H1 (cell line): ENCODE data around the gene TBR1. TPM values are rescaled to one million over a fixed set of nuclear protein-coding genes. Genes with fewer than 3 reads are reported as not detected.

Experiments used
- CTCF ChIA-PET: fragments of 300-600 bp; sonication (Branson Sonifier 250); formaldehyde crosslinking; loops from one replicate; lab custom pipeline; 2021; ENCODE audit not compliant: partially characterized antibody; lab: Charles Lee
- POLR2A ChIA-PET: fragments of 300-600 bp; sonication (Branson Sonifier 250); formaldehyde crosslinking; loops from one replicate; lab custom pipeline; 2021; ENCODE audit warnings: inconsistent platforms; ENCODE audit not compliant: partially characterized antibody; lab: Charles Lee
- DNase-seq, 2 experiments: peaks; one replicate each; pipeline versions ENCODE4 v3.0.0 to v3.0.0-alpha.2; 2010 to 2022; ENCODE audit warnings: low spot score in 2 of 2, low read depth in 1 of 2, mixed read lengths in 1 of 2
- FAIRE-seq: peaks from 2 replicates; lab custom pipeline; 2011; peaks lifted over from hg19 to GRCh38; lab: Jason Lieb, UNC
- H2AFZ ChIP-seq: 2 replicates; pipeline ENCODE4 v1.8.1; 2012; ENCODE audit warnings: low read length, inconsistent platforms
- H2AK5ac ChIP-seq: 2 replicates; pipeline ENCODE4 v1.6.1; 2013; ENCODE audit warnings: low read depth, low read length
- H2BK120ac ChIP-seq: replicated peaks from 2 replicates; pipeline ENCODE3; 2013; ENCODE audit warnings: low read depth, low read length, inconsistent platforms
- H2BK12ac ChIP-seq: 2 replicates; pipeline ENCODE4 v1.6.1; 2013; ENCODE audit warnings: low read depth, low read length
- H2BK15ac ChIP-seq: 2 replicates; pipeline ENCODE4 v1.6.1; 2013; ENCODE audit warnings: low read length
- H2BK20ac ChIP-seq: 2 replicates; pipeline ENCODE4 v1.6.1; 2013; ENCODE audit warnings: low read length
- H2BK5ac ChIP-seq: 2 replicates; pipeline ENCODE4 v1.6.1; 2013; ENCODE audit warnings: low read depth, low read length
- H3K14ac ChIP-seq: 2 replicates; pipeline ENCODE4 v1.6.1; 2013; ENCODE audit warnings: inconsistent platforms; ENCODE audit not compliant: insufficient read length
- H3K18ac ChIP-seq: 2 replicates; pipeline ENCODE4 v1.6.1; 2013; ENCODE audit warnings: low read length; ENCODE audit errors: extremely low read depth
- H3K23ac ChIP-seq: 2 replicates; pipeline ENCODE4 v1.6.1; 2013; ENCODE audit warnings: inconsistent platforms; ENCODE audit not compliant: insufficient read length
- H3K23me2 ChIP-seq: 2 replicates; pipeline ENCODE4 v1.6.1; 2013; ENCODE audit warnings: low read depth, low read length
- H3K27ac ChIP-seq: 2 replicates; pipeline ENCODE4 v1.6.1; 2011; ENCODE audit warnings: low read depth, low read length, inconsistent platforms
- H3K27me3 ChIP-seq, 4 experiments: replicated peaks in 1 of 4; 1 replicate in 1 of 4; 2 replicates in 3 of 4; pipeline versions ENCODE4 v1.6.1 to v1.8.1; 2011 to 2013; ENCODE audit warnings: low read length in 3 of 4, mild to moderate bottlenecking in 3 of 4, inconsistent platforms in 2 of 4, mixed read lengths in 2 of 4, moderate library complexity in 1 of 4; ENCODE audit not compliant: control insufficient read depth in 3 of 4, insufficient read depth in 3 of 4; ENCODE audit errors: extremely low read depth in 1 of 4
- H3K36me3 ChIP-seq, 4 experiments: 2 replicates each; pipeline versions ENCODE4 v1.6.1 to v1.8.1; 2011 to 2013; ENCODE audit warnings: mild to moderate bottlenecking in 4 of 4, low read length in 3 of 4, moderate library complexity in 2 of 4, control low read depth in 1 of 4, inconsistent platforms in 1 of 4; ENCODE audit not compliant: insufficient read depth in 4 of 4, control insufficient read depth in 2 of 4
- H3K4ac ChIP-seq: replicated peaks from 2 replicates; pipeline ENCODE3; 2013; ENCODE audit warnings: low read length, low read depth, mixed read lengths, inconsistent platforms; ENCODE audit not compliant: insufficient read length
- H3K4me1 ChIP-seq, 4 experiments: replicated peaks in 1 of 4; 1 replicate in 1 of 4; 2 replicates in 3 of 4; pipeline versions ENCODE4 v1.6.1 to v1.8.1; 2011 to 2013; ENCODE audit warnings: low read length in 3 of 4, inconsistent platforms in 2 of 4, mixed read lengths in 1 of 4; ENCODE audit not compliant: insufficient read depth in 4 of 4, control insufficient read depth in 3 of 4
- H3K4me2 ChIP-seq, 2 experiments: 2 replicates each; pipeline versions ENCODE4 v1.6.1 to v1.8.1; 2011 to 2013; ENCODE audit warnings: low read depth in 2 of 2, low read length in 2 of 2, control low read depth in 1 of 2, inconsistent platforms in 1 of 2, mild to moderate bottlenecking in 1 of 2; ENCODE audit not compliant: insufficient read depth in 1 of 2
- H3K4me3 ChIP-seq, 4 experiments: fragments of 200-600, 300-600 bp in 1 of 4; sonication (generic), shearing (Covaris generic), sonication (Bioruptor Twin) in 1 of 4; 2 replicates each; pipeline versions ENCODE4 v1.5.1 to v1.8.1; 2011 to 2016; ENCODE audit warnings: low read length in 4 of 4, low read depth in 3 of 4, control low read depth in 2 of 4, inconsistent platforms in 2 of 4, mild to moderate bottlenecking in 2 of 4, mixed read lengths in 1 of 4, moderate library complexity in 1 of 4; ENCODE audit not compliant: insufficient read depth in 2 of 4; ENCODE audit errors: extremely low read depth in 1 of 4
- H3K56ac ChIP-seq: replicated peaks from 2 replicates; pipeline ENCODE3; 2013; ENCODE audit warnings: low read depth, mild to moderate bottlenecking, mixed read lengths, low read length, inconsistent platforms; ENCODE audit not compliant: insufficient read length
- H3K79me1 ChIP-seq: 2 replicates; pipeline ENCODE4 v1.6.1; 2013; ENCODE audit warnings: low read depth, low read length, control low read depth
- H3K79me2 ChIP-seq, 2 experiments: 2 replicates each; pipeline versions ENCODE4 v1.6.1 to v1.8.1; 2012 to 2013; ENCODE audit warnings: low read length in 2 of 2, mild to moderate bottlenecking in 2 of 2, inconsistent platforms in 1 of 2; ENCODE audit not compliant: insufficient read depth in 2 of 2, control insufficient read depth in 1 of 2
- H3K9ac ChIP-seq, 4 experiments: replicated peaks in 1 of 4; 1 replicate in 1 of 4; 2 replicates in 3 of 4; pipeline versions ENCODE4 v1.6.1 to v1.8.1; 2011 to 2013; ENCODE audit warnings: low read depth in 3 of 4, low read length in 3 of 4, control low read depth in 2 of 4, mild to moderate bottlenecking in 2 of 4, moderate library complexity in 2 of 4, inconsistent platforms in 1 of 4; ENCODE audit errors: extremely low read depth in 1 of 4
- H3K9me3 ChIP-seq, 2 experiments: 2 replicates each; pipeline versions ENCODE4 v1.6.1 to v1.8.1; 2012 to 2013; ENCODE audit warnings: mild to moderate bottlenecking in 2 of 2, moderate library complexity in 2 of 2, control low read depth in 1 of 2, inconsistent platforms in 1 of 2, low read depth in 1 of 2, low read length in 1 of 2, mixed read lengths in 1 of 2; ENCODE audit not compliant: insufficient read depth in 2 of 2
- H4K20me1 ChIP-seq, 2 experiments: replicated peaks in 1 of 2; 2 replicates each; pipeline versions ENCODE3 to v1.8.1; 2011 to 2013; ENCODE audit warnings: inconsistent platforms in 2 of 2, low read length in 2 of 2, mild to moderate bottlenecking in 1 of 2; ENCODE audit not compliant: insufficient read depth in 2 of 2, control insufficient read depth in 1 of 2
- H4K5ac ChIP-seq: 2 replicates; pipeline ENCODE4 v1.6.1; 2013; ENCODE audit warnings: low read length, low read depth, mixed read lengths, inconsistent platforms; ENCODE audit not compliant: insufficient read length
- H4K8ac ChIP-seq: 2 replicates; pipeline ENCODE4 v1.8.0; 2013; ENCODE audit warnings: mild to moderate bottlenecking, moderate library complexity, low read length, inconsistent platforms; ENCODE audit not compliant: insufficient read depth; ENCODE audit errors: extremely low read depth
- H4K91ac ChIP-seq: replicated peaks from 2 replicates; pipeline ENCODE3; 2013; ENCODE audit warnings: low read length, mixed read lengths, inconsistent platforms; ENCODE audit not compliant: insufficient read length
- ASH2L ChIP-seq: fragments of 200-600, 300-600 bp; sonication (generic); IDR thresholded peaks from one replicate; pipeline ENCODE4 v1.7.1; 2017; ENCODE audit warnings: low read length
- GABPA ChIP-seq: IDR thresholded peaks from 2 replicates; pipeline ENCODE4 v1.6.1; 2011; ENCODE audit warnings: mild to moderate bottlenecking, low read length, moderate library complexity, borderline replicate concordance; ENCODE audit not compliant: insufficient read depth
- JUN ChIP-seq: IDR thresholded peaks from 2 replicates; pipeline ENCODE4 v1.6.1; 2011; ENCODE audit warnings: low read depth, mild to moderate bottlenecking, improper control_type of control experiment, low read length
- MAFK ChIP-seq: IDR thresholded peaks from 2 replicates; pipeline ENCODE4 v1.6.1; 2012; ENCODE audit warnings: low read depth, mild to moderate bottlenecking, improper control_type of control experiment, low read length
- WGBS, 2 experiments: shearing (Covaris generic) in 1 of 2; methylation state at CpG; one replicate each; pipeline versions ENCODE4 v1.1.6 to v1.1.7; 2013 to 2015; ENCODE audit warnings: low lambda C conversion rate in 2 of 2, mixed read lengths in 2 of 2, inconsistent platforms in 1 of 2, low coverage in 1 of 2, missing lambda C conversion rate in 1 of 2; ENCODE audit not compliant: insufficient replicate concordance in 2 of 2, insufficient coverage in 1 of 2, insufficient read length in 1 of 2; ENCODE audit errors: extremely low coverage in 1 of 2, missing lambda C conversion rate in 1 of 2; 5-methylcytosine and 5-hydroxymethylcytosine counted together
- polyA plus RNA-seq, 7 experiments: library from polyadenylated mRNA; depleted of rRNA in 3 of 7; stranded (reverse) in 5 of 7; unstranded in 2 of 7; fragments of >200 nt in 5 of 7; fragments of 200-250 nt in 2 of 7; gene quantifications; 1 replicate in 5 of 7; 2 replicates in 1 of 7; 4 replicates in 1 of 7; pipeline versions ENCODE4 v1.2.1 to v1.2.3, GENCODE V29; 2011 to 2013; ENCODE audit warnings: missing spikeins in 2 of 7, mixed read lengths in 2 of 7
- total RNA-seq: library from RNA; stranded (reverse); fragmentation: NEBNext Ultra II Directional; extraction: Animal tissue kit (Norgen Biotek cat#: 25700); gene quantifications from 2 replicates; pipeline ENCODE4 v1.2.1, GENCODE V29; 2021

TBR1 gene
- total and polyA plus RNA-seq, 2 of the 8 experiments (the other 6 are each of a cell fraction or from before 2014, with no cell fraction given): not detected

GRCh38 chr2:161409308-161409907, 6.7 kb upstream of the TBR1 start:
- Histone ChIP-seq H3K4ac (no peak overlapping the region), H2BK5ac (no peak overlapping the region), H2AFZ (no peak overlapping the region), H4K91ac (no peak overlapping the region), H4K8ac (no peak overlapping the region; the same call in 1 of the 2 replicates), H2BK20ac (no peak overlapping the region), H3K79me1 (no peaks in the 10 kb centered on the region), H3K23ac (no peak overlapping the region), H4K5ac (no peak overlapping the region), H2BK12ac (no peak overlapping the region), H3K79me2 (no peaks in the 10 kb centered on the region), H2BK15ac (no peak overlapping the region), H3K23me2 (peaks cover 6% of the 10 kb centered on the region; the same call in 1 of the 2 replicates), H3K18ac (no peak overlapping the region), H3K27ac (no peak overlapping the region), H2BK120ac (no peak overlapping the region)
- WGBS, 2 experiments: 75% methylated on average over 1 of the region's 1 CpG; no CpG with 5 or more reads in 1 of the 2 experiments
- no peak for DNase-seq
- CTCF ChIA-PET: no interaction called here
- no peak for TF ChIP-seq JUN
- no peak for TF ChIP-seq MAFK
- TF ChIP-seq ASH2L: no peak
- no peak for TF ChIP-seq GABPA
- TF ChIP-seq, all 59 proteins: peak for 0
- peaks cover 0 to 16% (median 12%) of the 10 kb centered on the region in 4 experiments; a peak in 5 of 7 replicates for H3K27me3 ChIP-seq
- H4K20me1 ChIP-seq: peaks cover 2 to 3% of the 10 kb centered on the region in 2 experiments
- no peak overlapping the region for H3K56ac ChIP-seq
- POLR2A ChIA-PET: no interaction called here
- peaks cover 0 to 8% (median 1%) of the 10 kb centered on the region in 4 experiments; a peak in 2 of 8 replicates for H3K36me3 ChIP-seq
- no peak for FAIRE-seq
- no peak overlapping the region for H3K4me3 ChIP-seq
- H3K4me2 ChIP-seq: no peak overlapping the region
- no peak overlapping the region for H3K14ac ChIP-seq
- H3K9me3 ChIP-seq: no peaks in the 10 kb centered on the region
- H3K9ac ChIP-seq: no peak overlapping the region
- peaks cover 2 to 10% (median 7%) of the 10 kb centered on the region in 4 experiments; a peak in 6 of 7 replicates for H3K4me1 ChIP-seq
- H2AK5ac ChIP-seq: no peak overlapping the region
